GM21423 (cell line): Measurements from ENCODE around the gene KCTD7.
"Not testable (repeated sequence)": the region's sequence is repeated elsewhere in the genome, so short reads cannot be mapped to it uniquely, and the experiment has no call there.

Experiments used
- ATAC-seq: cut with Tn5 transposase; IDR thresholded peaks from one replicate; pipeline ENCODE4 v1.9.1; 2021; ENCODE audit warnings: mild to moderate bottlenecking, moderate library complexity; ENCODE audit not compliant: unreplicated experiment

Gene KCTD7

DNA sequence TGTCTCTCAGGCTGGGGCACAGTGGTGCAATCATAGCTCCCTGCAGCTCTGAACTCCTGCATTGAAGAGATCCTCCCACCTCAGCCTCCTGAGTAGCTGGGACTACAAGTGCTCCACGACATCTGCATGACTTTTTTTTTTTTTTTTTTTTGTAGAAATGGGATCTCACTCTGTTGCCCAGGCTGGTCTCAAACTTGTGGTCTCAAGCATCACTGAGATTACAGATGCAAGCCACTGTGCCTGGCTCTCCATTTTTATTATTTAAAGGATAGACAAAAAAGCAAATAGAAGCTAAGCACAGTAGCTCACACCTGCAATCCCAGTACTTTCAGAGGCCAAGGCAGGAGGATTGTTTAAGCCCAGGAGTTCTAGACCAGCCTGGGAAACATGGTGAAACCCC, 13.0 kb upstream of the KCTD7 start:
- no peak for ATAC-seq

DNA sequence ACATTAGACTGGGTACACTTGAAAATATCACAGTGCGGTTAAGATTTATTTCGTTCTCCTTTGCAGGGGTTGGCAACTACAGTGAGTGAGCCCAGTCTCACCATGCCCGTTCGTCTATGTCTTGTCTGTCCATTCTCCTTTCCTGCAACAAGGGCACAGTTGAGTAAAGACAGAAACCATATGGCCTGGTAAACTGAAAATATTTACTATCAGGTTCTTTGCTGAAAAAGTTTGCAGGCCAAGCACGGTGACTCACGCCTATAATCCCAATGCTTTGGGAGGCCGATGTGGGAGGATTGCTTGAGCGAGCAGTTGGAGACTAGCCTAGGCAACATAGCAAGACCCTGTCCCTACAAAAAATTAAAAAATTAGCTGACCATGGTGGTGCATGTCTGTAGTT, 11.4 kb upstream of the KCTD7 start:
- no peak for ATAC-seq

DNA sequence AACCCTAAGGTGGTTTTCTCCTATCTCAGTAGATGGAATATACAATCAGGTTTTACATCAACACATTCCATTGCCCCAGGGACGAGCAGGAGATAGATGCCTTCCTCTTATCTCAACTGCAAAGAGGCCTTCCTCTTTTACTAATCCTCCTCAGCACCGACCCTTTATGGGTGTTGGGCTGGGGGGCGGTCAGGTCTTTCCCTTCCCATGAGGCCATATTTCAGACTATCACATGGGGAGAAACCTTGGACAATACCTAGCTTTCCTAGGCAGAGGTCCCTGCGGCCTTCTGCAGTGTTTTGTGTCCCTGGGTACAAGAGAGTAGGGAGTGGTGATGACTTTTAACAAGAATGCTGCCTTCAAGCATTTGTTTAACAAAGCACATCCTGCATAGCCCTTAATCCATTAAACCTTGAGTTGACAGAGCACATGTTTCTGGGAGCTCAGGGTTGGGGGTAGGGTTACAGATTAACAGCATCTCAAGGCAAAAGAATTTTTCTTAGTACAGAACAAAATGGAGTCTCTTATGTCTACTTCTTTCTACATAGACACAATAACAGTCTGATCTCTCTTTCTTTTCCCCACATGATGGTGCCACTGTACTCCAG, 9.2 kb upstream of the KCTD7 start:
- ATAC-seq = not testable (repeated sequence)

DNA sequence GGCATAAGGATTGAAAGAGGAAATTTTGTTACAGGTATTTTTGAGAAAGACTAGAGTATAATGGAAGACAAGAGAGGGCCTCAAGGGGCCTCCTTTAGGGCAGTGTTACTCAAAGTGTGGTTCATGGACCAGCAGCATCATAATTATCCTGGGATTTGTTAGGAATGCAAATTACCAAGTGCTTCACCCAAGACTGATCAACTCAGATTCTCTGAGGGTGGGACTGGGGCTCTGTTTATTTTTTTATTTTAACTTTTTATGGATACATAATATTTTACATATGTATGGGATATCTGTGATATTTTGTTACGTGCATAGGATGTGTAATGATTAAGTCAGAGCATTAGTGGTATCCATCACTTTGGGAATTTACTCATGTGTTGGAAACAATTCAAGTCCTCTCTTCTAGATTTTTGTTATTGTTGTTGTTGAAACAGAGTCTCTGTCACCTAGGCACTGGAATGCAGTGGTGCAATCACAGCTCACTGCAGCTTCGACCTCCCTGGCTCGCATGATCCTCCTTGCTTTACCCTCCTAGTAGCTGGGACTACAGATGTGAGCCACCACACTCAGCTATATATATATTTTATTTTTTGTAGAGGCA, 2.2 kb upstream of the KCTD7 start:
- no peak for ATAC-seq

DNA sequence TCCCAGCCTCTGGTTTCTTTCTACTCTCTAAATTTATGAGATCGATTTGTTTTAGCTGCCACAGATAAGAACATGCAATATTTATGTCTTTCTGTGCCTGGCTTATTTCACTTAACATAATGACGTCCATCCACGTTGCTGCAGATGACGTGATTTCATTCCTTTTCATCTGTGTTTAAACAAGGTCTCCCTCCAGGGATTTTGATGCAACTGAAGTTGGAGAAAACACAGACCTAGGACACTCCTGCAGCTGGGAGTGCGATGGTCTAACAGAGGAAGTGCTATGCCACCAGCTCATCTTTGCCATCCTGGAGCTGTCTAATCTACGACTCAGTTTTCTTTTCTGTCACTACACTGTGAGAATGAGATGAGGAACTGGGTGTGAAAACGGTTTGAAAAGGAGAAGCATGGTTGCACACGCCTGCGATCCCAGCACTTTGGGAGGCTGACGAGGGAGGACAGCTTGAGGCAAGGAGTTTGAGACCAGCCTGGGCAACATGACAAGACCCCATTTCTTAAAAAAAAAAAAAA, 1.5 kb upstream of the KCTD7 start:
- ATAC-seq = no peak

DNA sequence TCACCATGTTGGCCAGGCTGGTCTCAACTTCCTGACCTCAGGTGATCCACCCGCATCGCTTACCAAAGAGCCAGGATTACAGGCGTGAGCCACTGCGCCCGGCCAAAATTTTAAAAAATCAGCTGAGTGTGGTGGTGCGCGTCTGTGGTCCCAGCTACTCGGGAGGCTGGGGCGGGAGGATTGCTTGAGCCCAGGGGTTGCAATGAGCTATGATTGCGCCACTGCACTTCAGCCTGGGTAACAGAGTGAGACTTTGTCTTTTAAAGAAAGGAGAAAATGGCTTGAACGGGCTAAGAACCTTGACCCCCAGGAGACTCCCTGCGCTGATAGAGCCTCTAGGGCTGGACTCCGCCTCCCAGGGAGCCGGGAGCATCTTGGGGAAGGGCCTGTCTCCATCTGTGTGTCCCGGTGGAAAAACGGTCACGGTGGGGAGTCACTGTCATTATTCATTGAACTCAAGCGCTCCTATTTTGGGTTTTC, 760 bp upstream of the KCTD7 start:
- peak; percentile 0 for ATAC-seq

DNA sequence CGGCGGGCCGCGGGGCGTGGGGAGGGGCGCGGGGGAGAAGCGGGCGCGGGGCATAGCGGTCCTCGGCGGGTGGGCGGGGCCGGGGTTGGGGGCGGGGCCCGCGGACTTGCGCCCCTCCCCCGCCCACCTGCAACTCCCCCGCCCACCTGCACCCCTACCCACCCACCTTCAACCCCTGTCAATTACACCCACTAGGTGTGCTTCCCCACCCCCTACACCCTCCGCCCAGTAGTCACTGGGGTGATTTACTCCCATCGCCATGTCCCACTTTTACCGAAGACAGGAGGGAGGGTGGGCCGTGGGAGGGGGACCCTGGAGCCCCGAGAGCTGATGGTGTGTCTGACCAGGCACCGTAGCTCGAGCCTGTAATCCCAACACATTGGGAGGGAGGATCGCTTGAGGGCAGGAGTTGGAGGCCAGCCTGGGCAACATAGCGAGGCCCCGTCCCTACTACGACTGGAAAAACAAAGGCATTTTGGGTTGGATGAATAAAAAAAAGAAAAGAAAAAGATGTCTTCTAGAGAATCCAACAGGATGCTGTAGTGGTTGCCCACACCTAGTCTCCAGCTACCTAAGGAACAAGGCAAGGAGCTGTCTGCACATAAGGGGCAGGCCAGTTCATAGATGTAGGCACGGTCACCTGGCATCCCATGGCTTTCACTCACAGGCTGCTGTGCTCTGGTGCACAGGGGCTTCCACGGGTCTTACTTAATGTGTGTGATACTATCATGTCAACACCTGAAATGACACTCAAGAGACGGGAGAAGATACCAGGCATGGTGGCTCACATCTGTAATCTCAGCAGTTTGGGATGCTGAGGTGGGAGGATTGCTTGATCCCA, 761 bp downstream of the KCTD7 start:
- no peak for ATAC-seq

DNA sequence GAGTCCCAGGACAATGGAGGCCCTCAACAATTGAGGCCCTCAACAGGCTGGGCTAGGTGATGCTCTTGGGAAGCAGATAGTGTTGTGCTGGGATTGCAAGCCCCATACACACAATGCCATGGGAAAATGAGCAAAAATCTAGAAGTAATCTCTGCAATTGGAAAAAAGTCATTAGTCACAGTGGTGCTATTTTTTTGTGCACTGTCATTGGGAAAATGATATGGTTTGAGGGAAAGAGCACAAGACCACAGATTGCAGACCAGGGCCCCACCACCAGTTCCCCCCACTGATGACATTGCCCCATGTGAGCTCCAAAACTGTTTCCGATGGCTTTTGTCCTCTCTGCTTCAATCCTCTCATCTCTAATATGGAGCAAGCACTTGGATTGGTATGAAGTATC, 1.9 kb downstream of the KCTD7 start:
- ATAC-seq = no peak

DNA sequence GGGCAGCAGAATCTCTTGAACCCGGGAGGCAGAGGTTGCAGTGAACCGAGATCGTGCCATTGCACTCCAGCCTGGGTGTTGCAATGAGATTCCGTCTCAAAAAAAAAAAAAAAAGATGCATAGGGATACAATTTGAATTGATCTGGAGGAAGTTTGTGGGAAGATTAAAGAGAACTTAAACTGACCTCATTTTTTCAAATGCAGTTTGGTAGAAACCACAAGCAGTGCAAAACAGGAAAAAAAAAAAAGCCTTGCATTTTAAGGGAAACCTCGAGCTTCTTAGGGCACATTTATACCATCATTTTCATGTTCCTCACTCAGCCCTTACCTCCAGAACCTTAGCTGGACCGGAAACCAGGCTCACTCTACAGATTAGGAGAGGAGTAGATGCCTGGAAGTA, 2.8 kb downstream of the KCTD7 start:
- ATAC-seq = no peak

DNA sequence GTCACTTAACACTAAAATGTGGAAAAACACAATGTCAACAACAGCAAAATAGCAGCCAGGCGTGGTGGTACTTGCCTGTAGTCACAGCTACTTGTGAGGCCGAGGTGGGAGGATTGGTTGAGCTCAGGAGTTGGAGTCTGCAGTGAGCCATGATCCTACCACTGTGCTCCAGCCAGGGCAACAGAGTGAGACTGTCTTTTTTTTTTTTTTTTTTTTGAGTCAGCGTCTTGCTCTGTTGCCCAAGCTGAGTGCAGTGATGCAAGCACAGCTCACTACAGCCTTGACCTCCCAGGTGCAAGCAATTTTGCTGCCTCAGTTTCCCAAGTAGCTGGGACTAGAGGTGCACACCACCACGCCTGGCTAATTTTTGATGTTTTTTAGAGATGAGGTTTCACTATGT, 6.1 kb downstream of the KCTD7 start:
- ATAC-seq = no peak

DNA sequence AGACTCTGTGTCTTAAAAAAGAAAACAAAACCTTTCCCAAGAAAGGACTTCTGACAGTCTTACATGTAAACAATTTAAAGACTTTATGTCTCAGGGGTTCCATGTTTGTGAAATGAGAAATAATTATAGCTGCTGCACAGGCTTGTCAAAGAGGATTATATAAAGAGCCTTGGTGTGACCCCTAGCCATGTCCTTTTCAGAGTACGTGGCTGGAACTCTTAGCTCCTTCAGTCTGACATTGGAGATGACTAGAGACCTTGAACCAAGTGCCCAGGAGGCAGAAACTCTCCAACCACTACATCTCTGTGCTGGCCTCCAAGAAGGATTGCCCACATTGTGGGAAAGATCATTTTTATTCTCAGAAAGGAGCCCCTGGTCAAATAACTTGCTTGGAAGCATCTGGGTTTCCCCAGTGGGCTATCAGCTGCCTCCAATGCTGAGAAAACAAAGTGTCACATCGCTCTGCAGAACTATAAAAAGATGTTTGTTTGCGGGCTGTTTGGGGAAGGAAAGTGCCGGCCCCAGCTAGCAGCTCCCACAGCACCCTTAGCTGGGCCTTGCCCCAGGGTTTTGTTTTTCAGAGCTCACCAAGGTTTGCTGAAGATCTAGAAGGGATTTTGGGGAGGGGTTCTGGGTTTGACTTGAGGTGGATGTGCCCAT, 6.8 kb downstream of the KCTD7 start:
- not testable (repeated sequence) for ATAC-seq

DNA sequence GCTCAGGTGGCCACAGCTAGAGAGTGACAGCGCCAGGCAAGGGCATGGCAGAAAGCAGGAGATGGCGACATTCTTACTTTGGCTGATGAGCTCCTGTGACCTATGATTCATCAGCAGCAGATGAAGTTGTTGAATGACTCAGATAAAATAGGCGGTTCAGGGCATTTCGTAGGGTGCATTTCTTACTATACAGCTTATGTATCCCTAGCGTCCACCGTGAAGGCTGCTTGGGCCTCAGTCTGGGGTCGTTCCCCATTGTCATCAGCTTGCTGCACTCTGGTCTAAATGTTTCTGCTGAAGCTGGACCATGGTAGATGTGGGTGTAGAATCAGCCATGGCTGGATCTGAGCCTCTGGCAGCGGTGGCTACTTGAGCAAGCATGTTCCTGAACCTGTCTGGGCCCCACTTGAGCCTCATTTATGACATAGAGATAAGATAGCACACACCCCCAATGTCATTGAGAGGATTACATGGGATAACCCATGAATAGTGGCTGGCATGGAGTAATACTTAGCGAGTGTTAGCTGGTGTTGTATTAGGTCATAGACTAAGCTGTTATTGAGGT, 7.4 kb downstream of the KCTD7 start:
- ATAC-seq = not testable (repeated sequence)

DNA sequence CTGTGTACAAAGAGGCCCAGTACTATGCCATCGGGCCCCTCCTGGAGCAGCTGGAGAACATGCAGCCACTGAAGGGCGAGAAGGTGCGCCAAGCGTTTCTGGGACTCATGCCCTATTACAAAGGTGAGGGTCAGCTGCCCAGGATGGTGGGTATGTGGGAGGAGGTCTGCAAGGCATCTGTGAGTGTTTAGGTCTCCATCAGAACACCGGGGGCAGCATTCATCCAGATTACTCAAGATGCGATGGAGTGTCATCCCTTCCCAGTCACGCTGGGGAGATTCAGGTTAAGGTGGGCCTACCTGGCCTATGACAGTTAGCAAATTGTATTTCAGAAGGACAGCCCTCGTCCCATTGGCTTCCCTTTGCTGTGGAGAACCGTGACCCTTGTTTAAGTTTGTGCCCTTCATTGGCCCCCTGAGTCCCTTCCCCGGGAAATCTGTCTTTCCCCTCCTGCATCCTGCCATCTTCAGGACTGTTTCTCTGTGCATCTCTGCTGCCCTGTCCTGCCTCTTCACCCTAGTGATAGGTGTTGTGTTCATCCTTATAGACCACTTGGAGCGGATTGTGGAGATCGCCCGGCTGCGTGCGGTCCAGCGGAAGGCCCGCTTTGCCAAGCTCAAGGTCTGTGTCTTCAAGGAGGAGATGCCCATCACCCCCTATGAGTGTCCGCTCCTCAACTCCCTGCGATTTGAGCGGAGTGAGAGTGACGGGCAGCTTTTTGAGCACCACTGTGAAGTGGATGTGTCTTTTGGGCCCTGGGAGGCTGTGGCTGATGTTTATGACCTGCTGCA, 9.8 kb downstream of the KCTD7 start:
- no peak for ATAC-seq

DNA sequence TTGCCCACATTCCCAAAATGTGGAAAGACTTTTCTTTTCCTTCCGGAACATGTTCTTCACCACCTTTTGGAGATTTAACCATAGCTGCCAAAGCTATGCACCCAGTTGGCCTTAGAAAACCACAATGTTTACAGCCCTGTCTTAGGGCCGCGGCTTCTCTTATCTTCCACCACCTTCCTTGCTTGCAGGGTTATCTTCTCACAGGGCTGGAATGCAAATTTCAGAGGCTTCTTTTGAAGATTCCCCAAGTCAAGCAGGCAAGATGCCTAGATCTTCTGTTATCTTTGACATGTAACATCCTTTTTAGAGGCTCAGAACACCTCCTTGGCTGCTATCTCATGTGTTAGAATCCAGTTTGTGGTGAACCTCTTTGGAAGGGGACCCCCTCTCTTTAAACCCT, 11.1 kb downstream of the KCTD7 start:
- no peak for ATAC-seq

DNA sequence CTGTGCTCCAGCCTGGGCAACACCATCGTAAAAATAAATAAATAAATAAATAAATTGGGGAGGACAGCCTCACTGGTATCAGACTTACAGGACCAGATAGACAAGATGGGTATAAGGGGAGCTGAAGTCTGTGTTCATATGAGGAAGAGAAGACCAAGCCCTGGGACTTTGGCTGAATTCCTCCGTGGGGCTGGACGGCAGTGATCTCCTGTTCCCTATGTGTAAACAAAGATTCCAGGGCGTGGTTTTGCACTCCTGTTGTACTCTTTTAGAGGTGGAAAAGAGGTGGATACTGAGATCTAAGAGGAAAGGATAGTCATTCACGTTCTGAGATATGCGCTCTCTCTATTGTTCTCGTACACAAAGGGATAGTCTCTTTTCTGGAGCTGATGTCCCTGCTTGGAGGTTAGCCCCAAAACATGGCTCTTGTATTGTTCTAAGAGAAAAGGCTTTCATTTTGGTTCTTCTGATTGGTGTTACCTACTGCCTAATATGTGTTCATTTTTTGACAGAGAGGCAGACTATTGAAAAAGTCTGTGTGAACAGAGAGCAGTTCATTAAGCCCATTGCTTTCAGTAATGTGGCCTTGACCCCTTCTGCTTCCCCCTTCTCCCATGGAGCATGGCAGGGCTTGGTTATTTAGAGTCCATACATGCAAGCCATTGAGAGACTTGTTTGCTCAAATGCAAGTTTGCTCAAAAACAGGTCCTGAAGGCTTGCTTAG, 12.3 kb downstream of the KCTD7 start:
- ATAC-seq = no peak

DNA sequence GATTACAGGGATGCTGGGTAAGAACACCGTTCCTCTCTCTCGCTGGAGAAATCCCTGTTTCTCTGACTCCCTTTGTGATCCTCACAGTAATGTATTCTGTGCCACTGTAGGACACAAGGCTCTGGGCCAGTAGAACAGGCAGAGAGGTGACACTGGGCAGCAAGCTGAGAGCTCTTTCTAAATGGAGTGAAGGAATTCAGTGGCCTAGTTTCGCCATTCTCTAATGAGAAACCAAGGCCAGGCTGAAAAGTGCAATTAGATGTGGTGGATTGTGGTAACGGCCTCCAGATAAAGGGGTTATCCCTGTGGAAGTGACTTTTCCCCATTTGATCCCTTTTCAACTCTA, 12.8 kb downstream of the KCTD7 start:
- ATAC-seq = no peak

DNA sequence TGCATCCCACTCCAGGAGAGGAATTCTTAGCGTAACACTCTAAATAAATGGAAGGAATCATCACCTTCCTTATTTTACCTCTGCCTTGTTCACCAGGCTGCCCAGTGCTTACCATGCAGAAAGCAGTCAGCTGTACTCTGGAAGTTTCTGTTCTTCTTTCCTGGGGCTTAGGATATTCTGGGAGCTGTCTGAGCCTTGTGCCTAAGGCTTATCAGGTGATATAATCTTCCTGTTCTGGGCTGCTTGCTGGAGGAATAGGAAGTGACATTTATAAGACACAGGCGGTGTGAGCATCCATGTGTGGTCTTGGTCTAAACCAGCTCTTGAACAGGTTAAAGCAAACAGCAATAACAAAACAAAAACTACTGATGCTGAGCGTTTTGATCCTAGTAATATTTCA, 13.5 kb downstream of the KCTD7 start:
- ATAC-seq = no peak

DNA sequence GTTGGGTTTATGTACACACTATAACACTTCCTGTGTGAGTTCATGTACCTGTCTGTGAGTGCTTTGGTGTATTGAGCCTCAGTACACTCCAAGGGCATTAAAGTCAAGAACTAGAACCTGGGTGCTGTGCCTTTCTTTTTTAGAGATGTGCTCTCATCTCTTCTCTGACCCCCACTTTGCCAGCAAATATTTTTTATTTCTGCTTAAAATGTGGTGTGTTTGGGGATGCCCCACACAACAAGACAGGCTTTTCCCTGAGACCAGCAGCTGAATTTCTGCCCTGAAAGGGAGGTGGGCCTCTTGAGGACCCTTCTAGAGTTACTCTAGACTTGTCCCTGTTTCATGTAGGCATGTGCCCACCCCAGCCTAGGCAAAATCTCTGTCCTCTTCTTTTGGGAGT, 14.3 kb downstream of the KCTD7 start:
- ATAC-seq = no peak

DNA sequence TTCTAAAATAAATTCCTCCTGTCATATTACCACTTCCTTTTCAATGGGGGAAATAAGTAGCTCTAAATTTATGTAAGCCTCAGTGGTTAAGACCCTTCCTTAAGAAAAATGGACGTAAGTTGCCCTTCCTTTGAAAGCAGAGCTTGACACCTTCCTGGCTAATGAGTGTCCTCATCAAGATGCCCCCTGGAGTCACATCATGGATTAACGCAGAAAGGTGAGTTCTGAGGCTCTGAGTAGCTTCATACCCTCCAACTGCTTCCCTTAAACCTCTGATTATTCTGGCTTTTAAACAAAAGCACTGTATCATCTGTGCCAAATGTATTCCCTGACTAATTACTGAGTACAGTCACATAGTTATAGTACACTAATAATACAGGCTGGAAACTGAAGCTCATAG, 14.7 kb downstream of the KCTD7 start:
- no peak for ATAC-seq

DNA sequence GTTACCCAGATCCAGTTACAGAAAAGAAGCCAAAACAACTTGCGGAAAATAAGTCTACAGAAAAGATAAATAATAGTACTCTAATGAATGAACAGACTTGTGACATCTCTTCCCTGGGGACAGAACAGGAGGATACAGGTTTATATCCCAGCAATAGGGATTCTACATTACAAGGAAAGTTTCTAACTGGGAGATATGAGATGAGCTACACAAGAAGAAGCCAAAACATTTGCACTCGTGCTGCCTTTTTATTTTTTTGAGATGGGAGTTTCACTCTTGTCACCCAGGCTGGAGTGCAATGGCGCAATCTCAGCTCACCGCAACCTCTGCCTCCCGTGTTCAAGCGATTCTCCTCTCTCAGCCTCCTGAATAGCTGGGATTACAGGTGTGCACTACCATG, 22.3 kb downstream of the KCTD7 start:
- ATAC-seq = not testable (repeated sequence)
